ENCODE data around the gene HLA-DOA. TPM values are rescaled to one million over a fixed set of nuclear protein-coding genes. Genes with fewer than 3 reads are reported as not detected.
A peak's percentile ranks its signal among the peaks of the same experiment; 100 is the strongest.

HLA-DOA gene
- total RNA-seq, 1 donor from 2014 or later: 30.2 TPM

DNA sequence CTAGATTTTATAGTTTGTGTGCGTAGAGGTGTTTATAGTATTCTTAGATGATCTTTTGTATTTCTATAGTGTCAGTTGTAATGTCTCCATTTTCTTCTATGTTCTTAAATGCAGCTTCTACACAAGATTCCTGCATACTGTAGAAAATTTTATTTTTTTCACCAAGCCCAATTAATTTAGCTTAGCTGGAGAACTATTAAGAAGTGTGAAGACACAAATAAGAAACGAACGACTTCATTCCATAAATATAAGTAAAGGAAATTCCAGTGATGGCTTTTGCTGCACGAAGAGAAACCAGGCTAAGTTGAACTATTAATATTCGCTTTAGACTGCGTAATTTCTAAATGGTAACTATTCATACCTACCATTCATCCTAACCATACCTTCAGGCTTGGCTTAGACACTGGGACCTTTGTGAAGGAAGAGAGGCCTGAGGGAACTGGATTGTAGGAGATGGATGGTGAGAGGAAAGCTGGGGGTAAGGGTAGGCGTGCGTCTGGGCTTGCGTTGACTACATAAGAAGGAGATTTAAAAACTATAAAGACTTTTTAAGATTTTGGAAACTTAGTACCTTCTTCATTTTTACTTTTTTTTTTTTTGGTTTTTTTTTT lies 15.9 kb downstream of the HLA-DOA start:
- Histone ChIP-seq H3K27me3 (no peaks in the 10 kb centered on the region), H3K27ac (no peak overlapping the region), H3K4me1 (no peaks in the 10 kb centered on the region), H3K9me3 (no peaks in the 10 kb centered on the region), H3K4me3 (no peak overlapping the region), H3K36me3 (no peaks in the 10 kb centered on the region)
- no peak for DNase-seq (ENCODE audit: extremely low spot score in 2 of 2)
- TF ChIP-seq, protein P1, sequence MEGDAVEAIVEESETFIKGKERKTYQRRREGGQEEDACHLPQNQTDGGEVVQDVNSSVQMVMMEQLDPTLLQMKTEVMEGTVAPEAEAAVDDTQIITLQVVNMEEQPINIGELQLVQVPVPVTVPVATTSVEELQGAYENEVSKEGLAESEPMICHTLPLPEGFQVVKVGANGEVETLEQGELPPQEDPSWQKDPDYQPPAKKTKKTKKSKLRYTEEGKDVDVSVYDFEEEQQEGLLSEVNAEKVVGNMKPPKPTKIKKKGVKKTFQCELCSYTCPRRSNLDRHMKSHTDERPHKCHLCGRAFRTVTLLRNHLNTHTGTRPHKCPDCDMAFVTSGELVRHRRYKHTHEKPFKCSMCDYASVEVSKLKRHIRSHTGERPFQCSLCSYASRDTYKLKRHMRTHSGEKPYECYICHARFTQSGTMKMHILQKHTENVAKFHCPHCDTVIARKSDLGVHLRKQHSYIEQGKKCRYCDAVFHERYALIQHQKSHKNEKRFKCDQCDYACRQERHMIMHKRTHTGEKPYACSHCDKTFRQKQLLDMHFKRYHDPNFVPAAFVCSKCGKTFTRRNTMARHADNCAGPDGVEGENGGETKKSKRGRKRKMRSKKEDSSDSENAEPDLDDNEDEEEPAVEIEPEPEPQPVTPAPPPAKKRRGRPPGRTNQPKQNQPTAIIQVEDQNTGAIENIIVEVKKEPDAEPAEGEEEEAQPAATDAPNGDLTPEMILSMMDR (IDR thresholded peaks at IDR 0.05): no peak
- no peak for TF ChIP-seq POLR2AphosphoS5 (IDR thresholded peaks at IDR 0.05; ENCODE audit: insufficient read depth in 1 of 2, low read depth in 1 of 2)
- TF ChIP-seq POLR2A (IDR thresholded peaks at IDR 0.05): no peak
- intact Hi-C loops (cut with DNase I): no loop called here

DNA sequence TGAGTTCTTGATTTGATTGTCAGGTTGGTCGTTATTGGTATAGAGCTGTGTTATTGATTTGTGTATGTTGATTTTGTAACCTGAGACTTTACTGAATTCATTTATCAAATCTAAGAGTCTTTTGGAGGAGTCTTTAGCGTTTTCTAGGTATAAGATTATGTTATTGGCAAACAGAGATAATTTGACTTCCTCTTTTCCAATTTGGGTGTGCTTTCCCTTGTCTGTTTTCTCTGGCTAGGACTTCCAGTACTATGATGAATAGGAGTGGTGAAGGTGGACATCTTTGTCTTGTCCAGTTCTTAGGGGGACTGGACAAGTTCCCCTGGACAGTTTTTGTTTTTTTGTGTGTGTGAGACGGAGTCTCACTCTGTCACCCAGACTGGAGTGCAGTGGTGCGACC lies 17.4 kb downstream of the HLA-DOA start:
- H3K4me3 ChIP-seq: no peak overlapping the region
- intact Hi-C loops (cut with DNase I): no loop called here
- DNase-seq (ENCODE audit: extremely low spot score in 2 of 2): no peak
- H3K36me3 ChIP-seq: no peaks in the 10 kb centered on the region
- no peaks in the 10 kb centered on the region for H3K4me1 ChIP-seq
- no peak for TF ChIP-seq POLR2A (IDR thresholded peaks at IDR 0.05)
- H3K27me3 ChIP-seq: no peaks in the 10 kb centered on the region
- no peaks in the 10 kb centered on the region for H3K9me3 ChIP-seq
- H3K27ac ChIP-seq: no peak overlapping the region

DNA sequence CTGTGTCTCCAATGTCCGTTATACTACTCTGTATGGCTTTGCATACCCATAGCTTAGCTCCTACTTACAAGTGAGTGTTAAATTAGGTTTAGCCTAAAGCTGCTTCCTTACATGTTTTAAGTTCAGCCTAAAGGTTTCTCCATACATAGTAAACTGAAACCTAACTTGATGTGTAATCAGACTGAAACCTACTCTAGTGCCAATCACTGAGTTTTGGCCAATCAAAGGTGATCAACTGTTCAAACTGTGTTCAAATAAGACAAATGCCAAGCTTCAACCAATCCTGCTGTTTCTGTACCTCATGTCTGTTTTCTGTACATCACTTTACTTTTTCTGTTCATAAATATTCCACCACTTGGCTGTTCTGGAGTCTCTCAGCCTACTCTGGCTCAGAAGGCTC lies 20.0 kb downstream of the HLA-DOA start:
- TF ChIP-seq, protein P1 (IDR thresholded peaks at IDR 0.05): no peak
- TF ChIP-seq POLR2A (IDR thresholded peaks at IDR 0.05): no peak
- no peak for TF ChIP-seq POLR2AphosphoS5 (IDR thresholded peaks at IDR 0.05; ENCODE audit: insufficient read depth in 1 of 2, low read depth in 1 of 2)
- H3K27ac ChIP-seq: no peak overlapping the region
- DNase-seq (ENCODE audit: extremely low spot score in 2 of 2): no peak
- no peaks in the 10 kb centered on the region for H3K9me3 ChIP-seq
- no peaks in the 10 kb centered on the region for H3K27me3 ChIP-seq
- H3K4me3 ChIP-seq: no peak overlapping the region
- no peaks in the 10 kb centered on the region for H3K36me3 ChIP-seq
- no peaks in the 10 kb centered on the region for H3K4me1 ChIP-seq
- intact Hi-C loops (cut with DNase I): no loop called here

DNA sequence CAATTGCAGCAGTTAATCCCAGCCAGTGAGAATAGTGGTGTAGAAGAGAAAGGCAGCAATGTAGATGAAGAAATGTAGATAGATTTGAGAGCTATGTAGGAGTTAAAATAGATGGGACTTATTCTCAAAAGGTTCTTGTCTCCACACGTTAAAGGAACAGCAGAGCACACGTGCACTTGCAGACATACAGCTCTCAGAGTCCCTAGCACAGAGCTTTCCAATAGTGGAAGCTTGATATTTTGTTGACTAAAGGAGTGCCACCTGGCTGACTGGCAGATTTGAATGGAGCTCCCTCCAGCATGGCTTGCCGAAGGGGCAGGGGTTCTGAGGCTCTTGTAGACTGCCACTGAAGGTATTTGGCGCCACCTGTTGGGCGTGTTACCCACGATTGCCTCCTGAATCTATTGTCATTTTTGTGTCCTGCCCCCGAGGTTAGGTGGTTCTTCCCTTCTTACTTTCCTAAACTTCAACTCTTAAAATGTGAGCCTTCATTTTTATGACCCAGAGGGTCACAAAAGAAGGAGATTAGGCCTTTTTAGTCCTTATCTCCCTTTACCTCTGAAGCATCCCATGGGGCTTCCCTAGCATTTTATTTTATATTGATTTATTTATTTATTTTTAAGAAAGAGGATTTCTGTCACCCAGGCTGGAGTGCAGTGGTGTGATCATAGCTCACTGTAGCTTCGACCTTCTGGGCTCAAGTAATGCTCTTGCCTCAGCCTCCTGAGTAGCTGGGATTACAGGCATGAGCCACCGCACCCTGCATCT lies 24.6 kb downstream of the HLA-DOA start:
- no peak for DNase-seq (ENCODE audit: extremely low spot score in 2 of 2)
- peaks cover 23% of the 10 kb centered on the region for H3K4me1 ChIP-seq
- peaks cover 0 to 28% of the 10 kb centered on the region in 2 donors for H3K36me3 ChIP-seq
- intact Hi-C loops (cut with DNase I): no loop called here
- no peak overlapping the region for H3K4me3 ChIP-seq
- H3K27ac ChIP-seq: no peak overlapping the region
- no peaks in the 10 kb centered on the region for H3K9me3 ChIP-seq
- no peaks in the 10 kb centered on the region for H3K27me3 ChIP-seq
- TF ChIP-seq, protein P1 (IDR thresholded peaks at IDR 0.05): peak; percentile 87 to 93 (median 89)
- TF ChIP-seq POLR2AphosphoS5 (IDR thresholded peaks at IDR 0.05; ENCODE audit: insufficient read depth in 1 of 2, low read depth in 1 of 2) (peak in 1 of 2 donors; percentile 24), POLR2A (IDR thresholded peaks at IDR 0.05) (no peak)

DNA sequence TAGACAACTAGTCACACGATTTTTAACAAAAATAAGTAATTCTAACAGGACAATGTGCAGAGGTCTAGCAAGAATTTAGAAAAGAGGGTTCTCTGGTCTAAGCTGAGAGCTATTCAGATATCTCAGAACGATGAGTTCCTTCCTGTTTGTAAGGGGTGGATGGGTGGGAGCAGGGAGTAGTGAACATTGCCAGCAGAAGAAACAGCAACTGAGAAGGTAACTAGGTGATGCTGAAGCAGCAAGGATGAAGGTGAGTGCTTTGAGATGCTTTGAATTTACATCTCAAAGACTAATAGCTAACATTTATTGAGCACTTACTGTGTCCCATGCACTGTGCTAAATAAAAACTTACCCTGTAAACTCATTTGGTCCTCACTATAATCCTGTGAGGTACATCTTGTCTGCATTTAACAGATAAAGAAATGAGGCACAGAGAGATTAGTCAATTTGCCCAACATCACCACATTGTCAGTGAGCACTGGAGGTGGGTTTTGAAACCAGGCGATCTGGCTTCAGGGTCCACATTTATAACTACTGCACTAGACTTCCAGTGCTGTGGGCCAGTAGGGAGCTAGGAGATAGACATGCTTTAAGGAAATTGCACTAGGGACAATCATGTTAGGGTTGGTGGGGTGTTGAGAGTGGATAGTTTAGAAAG lies 25.3 kb downstream of the HLA-DOA start:
- intact Hi-C loops (cut with DNase I): loop anchor here (2.0 kb wide), 1 partner anchor 49 kb away; no protein-coding TSS in a partner anchor
- Histone ChIP-seq H3K4me1 (peaks cover 27% of the 10 kb centered on the region), H3K9me3 (no peaks in the 10 kb centered on the region), H3K4me3 (no peak overlapping the region), H3K27ac (no peak overlapping the region), H3K27me3 (no peaks in the 10 kb centered on the region), H3K36me3 (peaks cover 0 to 35% of the 10 kb centered on the region in 2 donors)
- DNase-seq (ENCODE audit: extremely low spot score in 2 of 2): no peak
- no peak for TF ChIP-seq POLR2AphosphoS5 (IDR thresholded peaks at IDR 0.05; ENCODE audit: insufficient read depth in 1 of 2, low read depth in 1 of 2)
- TF ChIP-seq POLR2A (IDR thresholded peaks at IDR 0.05): no peak
- TF ChIP-seq, protein P1 (IDR thresholded peaks at IDR 0.05): no peak
